Anterior cingulate cortex (tissue), 58 donors: ENCODE data around the gene UTS2R.
"Not testable (repeated sequence)": the region's sequence is repeated elsewhere in the genome, so short reads cannot be mapped to it uniquely, and the experiment has no call there.

Experiments
- DNase-seq, 58 donors: peaks; one replicate each; lab custom pipeline; 2025; lab: John Stamatoyannopoulos, UW

The UTS2R gene

DNA sequence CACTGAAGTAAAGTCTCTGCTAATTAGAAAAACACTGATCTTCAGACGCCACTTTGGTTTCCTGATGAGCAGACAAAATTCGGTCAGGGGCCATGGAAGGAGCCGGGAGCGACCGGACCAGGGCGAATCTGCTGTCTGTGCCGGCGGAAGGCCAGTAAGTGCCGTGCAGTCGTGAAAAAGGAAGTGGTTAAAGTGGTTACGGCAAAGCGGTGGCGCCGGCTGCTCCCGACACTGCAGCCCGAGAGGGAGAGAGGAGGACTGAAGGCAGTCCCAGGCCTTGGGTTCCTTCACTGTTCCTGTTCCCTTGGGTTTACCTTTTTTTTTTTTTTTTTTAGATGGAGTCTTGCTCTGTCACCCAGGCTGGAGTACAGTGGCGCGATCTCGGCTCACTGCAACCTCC, 29.3 kb downstream of the UTS2R start:
- peak in 7 of 58 donors; percentile 6 to 31 (median 13) for DNase-seq

DNA sequence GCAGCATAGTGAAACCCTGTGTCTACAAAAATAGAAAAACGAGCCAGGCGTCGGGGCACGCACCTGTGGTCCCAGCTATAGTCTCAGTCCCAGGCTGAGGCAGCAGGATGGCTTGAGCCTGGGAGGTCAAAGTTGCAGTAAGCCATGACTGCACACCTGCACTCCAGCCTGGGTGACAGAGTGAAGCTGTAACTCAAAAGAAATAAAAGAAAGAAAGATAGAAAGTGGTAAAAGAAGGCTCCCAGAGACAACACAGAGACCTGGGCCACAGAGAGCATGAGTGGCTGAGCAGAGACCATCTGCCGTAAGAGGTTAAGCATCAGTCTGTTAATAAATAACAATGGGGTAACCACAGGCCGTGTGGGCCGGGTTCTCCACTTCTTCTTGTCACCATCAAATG, 31.3 kb downstream of the UTS2R start:
- no peak for DNase-seq

DNA sequence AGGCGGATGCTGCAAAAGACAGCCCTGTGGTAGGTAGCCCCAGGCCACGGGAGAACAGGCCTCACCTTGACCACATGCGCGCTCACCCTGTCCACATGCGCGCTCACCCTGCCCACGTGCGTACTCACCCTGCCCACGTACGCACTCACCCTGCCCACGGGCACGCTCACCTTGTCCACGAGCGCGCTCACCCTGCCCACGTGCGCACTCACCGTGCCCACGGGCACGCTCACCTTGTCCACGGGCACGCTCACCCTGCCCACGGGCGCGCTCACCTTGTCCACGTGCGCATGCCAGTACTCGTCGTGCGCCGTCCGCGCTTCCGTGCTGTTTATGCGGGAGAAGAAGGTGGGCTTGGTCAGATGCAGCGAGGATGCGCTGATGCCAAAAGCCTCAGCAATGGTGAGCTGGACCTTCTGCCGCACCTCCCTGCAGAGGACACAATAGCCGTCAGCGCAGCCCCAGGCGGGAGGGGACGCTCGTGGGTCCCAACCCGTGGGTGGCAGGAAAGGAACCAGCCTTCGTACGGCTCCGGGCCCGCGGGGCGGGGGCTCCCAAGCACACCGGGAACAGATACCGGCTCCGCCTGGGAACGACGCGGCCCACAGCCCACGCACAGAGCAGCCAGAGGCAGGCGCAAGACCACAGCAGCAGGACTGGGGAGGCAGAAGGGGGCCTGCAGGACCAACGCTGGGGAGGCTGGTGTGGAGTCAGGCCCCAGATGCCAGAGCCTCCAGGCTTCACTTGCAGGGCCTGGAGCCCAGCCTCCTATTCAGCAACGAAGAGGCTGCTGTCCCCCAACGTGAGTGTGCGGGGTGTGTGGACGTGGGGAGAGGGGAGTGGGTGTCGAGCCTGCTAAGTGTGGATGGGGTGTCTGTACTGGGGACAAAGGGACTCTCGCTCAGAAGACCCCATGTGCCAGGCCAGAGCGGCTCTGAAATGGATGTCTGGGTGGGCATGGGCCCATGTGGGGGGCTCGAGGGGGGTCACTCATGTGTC, 32.4 kb downstream of the UTS2R start:
- no peak for DNase-seq

DNA sequence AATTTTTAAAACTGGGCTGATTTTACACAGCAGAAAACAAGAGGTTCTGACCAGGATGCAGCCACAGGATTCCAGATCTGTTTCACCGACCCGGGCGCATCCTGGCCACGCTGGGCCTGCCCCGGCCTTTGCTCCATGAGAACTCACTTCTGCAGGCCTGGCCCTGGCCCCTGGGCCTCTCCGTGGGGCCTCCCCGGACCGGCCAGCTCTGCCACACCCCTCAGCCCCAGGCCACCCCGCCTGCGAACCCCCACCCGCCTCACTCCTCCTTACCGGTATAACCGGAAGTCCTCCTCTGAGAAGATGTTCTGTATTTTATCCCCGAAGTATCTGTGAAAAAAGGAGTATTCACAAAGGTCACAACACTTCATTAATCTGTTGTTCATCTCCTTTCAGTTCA, 33.5 kb downstream of the UTS2R start:
- no peak for DNase-seq

DNA sequence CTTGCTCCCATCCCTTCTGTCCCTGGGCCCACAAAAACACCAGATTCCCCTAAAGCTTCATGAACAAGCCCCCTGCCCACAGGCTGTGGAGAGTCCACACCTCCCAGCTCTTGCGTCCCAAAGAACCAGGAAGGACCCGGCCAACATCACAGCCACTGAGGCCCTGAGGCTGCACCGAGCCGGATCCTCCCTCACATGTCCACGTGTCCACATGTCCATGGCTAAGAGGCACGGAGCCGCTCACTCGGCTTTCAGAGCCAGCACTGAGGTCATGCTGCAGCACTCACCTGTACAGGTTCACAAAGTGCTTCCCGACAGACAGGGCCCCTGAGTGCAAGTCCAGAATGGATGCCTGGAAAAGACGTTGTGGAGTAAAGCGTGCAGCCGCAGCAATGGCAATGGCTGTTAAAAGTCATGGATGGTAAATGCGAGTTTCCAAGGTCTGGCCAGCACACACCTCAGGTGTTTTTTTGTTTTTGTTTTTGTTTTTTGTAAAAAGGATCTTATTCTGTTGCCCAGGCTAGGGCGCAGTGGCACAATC, 34.6 kb downstream of the UTS2R start:
- DNase-seq: no peak

DNA sequence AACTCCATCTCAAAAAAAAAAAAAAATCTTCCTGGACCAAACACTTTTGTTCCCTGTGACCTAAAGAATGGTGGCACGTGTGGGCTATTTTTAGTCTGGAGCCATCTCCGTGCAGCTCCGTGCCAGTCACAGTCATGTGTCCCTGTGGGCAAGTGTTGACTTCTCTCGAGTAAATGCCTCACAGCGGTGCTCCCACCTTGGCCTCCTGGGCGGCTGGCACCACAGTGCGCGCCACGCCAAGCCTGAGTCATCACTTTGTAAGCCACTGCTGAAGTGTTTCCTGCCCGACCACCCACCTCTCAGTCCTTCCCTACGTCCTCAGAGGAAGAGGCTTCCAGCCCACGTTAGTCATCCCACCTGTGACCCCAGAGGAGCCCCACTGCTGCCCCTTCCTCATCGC, 35.7 kb downstream of the UTS2R start:
- DNase-seq: no peak

DNA sequence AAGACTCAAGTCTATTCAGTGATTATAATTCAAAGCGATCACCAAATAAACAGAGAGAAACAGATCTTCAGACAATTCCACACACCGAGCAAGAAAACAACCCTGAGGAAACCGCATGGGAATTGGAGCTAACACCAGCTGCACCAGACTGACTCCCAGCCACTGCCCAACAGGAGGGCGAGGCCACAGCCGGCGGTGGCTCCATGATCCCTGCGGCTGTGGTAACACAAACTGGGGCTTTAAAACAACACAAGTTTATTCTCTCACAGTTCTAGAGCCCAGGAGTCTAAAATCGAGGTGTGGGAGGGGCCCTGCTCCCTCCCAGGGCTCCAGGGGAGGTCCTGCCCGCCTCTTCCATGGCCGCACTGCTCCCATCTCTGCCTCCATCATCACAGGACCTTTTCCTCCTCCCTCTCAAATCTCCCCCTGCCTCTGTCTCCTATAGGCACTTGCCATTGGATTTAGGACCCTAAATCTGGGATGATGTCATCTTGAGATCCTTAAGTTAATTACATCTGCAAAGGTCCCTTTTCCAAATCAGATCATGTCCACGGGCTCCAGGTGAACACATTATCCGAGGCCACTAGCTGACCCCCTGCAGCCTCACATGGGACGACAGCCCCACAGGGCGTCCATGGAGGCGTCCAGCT, 36.8 kb downstream of the UTS2R start:
- no peak for DNase-seq

DNA sequence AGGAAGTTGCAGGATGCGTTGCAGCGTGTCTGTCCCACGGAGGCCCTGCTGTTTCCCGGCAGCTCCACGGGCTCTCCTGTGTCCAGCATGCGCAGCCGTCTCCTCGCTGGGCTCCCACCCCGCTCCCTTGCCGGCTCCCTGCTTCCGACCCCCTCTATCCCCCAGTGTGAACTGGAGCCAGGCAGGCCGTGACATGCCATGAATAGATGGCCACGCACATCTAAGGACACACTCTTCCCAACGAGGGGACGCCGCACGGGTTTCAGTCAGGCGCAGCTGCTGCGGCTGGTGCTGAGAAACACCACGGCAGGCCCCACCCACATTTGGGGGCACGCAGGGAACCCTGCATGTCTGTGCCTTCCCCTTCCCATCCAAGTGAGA, 37.4 kb downstream of the UTS2R start:
- DNase-seq: no peak

DNA sequence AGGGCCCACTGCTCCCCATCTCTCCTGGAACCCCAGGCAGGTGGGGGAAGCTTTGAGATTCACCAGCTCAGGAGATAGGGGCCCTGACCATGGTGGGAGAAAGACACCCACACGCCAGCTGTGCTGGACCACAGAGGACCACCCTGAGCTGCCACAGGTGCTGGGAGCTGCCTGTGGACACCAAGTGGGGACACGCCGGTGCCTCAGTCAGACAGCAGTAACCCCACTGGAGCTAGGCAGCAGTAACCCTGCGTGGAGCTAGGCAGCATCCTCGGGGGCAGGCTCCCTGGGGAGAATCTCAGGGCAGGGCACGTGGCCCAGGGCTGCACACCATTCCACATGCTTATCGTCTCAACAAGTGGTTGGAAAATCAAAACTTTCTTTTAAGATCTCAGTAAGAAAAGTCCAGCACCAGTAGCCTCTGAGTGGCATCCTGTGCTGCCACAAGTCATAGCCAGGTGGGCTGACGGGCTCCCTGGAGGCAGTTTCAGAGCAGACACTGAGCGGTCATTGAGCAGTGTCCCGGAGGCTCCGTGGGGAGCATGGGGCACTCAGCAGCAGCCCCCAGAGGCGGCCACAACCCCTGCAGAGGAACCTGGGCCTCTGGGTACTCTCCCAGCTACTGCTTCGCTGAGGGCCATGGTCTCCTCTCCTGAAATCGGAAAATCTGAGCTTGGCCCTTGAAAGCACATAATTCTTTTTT, 38.6 kb downstream of the UTS2R start:
- DNase-seq: no peak

DNA sequence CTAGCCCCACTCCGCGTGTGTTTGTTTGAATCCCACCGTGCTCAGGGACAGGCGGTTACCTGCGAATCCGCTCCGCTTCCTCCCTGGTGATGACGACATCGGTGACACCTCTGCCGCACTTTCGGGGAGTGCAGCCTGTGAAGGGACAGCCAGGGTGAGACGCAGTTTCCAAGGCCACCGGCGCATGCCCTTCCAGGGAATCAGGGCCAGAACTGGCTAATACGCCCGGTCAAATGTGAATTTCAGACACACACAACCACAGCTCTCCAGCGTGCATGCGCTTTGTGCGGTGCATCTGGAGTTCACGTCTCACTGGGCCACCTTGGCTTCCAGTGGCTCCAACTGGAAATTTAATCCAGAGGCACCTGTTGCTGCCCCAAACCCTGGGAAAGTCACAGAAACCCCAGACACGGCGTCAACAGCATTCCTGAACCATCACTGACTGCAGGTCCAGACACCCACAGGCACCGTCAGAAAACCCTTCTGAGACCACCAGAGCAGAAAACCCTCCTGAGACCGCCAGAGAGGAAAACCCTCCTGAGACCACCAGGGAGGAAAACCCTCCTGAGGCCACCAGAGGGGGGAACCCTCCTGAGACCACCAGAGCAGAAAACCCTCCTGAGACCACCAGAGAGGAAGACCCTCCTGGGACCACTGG, 40.0 kb downstream of the UTS2R start:
- DNase-seq: no peak

DNA sequence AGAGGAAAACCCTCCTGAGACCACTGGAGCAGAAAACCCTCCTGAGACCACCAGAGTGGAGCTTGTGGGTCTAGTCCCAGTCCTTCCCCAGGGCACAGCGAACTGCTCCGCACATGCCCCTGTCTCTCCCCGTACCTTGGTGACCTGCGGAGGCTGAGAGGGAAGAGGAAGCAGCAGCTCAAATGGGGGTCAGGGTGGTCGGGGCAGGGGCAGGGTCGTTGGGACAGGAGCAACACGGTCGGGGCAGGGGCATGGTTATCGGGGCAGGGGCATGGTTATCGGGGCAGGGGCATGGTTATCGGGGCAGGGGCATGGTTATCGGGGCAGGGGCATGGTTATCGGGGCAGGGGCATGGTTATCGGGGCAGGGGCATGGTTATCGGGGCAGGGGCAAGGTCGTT, 40.5 kb downstream of the UTS2R start:
- DNase-seq: not testable (repeated sequence)

DNA sequence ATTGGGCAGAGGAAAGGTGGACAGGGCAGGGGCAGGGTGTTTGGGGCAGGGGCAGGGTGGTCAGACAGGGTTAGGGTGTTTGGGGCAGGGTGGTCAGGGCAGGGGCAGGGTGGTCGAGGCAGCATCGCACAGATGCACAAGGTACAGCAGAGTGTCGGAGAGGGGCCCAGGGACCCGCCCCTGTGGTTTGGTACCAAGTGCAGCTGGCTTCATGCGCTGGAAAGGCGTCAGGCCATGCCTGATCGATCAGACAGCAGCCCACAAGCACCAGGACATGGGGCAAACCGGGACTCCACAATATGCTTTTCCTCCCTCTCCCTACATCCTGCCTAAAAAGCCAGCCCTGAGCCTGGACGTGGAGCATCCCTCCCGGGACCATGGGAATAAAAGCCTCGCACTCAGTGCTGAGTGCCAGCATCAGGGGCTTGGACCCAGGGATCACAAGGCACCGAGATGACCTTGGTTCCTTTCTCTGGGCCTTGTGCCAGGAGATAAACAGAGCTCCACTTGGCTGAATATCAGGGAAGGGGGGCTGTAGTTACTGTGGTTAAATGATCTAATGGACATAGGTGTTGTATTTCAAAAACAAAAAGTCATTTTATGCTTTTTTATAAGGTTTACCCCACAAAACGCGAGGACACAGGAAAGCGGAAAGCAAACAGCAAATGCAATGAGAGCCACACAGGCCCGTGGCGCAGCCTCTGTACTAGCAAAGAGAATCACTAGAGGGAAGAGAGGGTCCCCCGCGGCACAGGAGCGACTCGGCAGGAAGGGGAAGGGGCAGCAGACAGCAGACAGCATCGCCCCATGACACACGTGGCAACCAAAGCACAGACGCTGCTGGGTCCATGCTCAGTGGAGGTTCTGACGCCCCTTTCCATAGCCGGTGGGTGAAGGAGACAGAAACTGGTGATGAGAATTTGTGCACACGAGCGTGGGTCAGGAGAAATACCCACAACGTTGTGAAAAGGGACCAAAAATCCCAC, 41.3 kb downstream of the UTS2R start:
- no peak for DNase-seq

DNA sequence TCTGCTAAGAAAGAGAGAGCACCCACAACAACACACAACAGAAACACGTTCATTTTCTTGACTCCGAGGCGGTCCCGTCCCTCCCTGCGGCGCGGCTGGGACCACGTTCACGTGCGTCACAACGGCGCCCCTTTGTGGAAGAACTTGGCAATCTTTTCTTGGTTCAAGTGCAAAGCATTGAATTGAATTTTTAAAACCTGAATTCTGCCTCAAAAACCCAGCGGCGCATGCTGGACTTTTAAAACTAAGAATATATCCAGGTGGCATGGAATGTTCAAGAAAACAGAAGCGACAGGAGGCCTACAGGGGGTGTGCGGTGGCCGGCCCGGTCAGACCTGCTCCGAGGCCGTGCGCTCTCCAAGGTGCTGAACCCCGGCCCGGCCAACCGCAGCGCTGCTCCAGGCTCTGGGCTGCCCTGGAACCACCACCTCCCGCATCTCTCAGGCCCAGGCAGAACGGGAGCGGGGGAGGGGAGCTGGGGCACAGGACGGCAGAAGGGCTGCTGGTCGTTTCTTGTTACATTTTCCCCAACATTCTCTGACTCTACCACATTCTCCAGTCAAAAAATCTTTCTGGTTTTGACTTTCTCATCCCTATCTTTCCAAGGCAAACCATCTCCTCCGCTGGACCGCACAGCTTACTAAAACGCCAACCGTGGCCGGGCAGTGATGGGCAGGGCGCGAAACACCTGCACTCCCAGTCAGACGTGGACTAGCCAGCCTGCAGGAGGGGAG, 43.1 kb downstream of the UTS2R start:
- peak in 48 of 58 donors; percentile 2 to 70 (median 44) for DNase-seq

DNA sequence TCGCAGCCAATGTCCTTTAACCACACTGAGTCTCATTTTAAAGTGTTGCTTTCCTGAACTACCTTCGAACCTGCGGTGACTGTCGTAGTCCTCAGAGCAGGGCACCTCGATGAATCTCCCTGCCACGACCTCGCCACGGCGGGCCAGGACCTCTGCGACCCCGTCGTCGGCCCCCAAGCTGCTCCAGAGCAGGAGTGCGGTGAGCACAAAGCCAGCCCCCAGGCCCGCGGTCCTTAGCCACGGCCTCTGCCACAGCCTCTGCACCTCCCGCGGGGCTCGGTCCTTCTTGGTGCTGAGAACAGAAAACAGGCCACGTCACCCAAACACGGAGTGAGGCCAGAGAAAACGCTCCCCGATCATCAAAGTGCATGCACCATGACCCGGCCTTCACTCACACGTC, 43.8 kb downstream of the UTS2R start:
- no peak for DNase-seq

DNA sequence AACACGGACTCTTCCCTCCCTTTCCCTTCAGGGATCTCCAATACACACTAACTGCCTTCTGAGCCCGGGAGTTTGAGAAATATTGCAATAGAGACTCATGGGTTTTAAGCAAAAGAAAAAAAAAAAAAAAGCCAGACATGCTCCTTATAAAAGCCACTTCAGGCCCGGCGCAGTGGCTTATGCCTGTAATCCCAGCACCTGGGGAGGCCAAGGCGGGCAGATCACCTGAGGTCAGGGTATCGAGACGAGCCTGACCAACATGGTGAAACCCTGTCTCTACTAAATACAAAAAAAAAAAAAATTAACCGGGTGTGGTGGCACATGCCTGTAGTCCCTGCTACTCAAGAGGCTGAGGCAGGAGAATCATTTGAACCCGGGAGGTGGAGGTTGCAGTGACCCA, 44.2 kb downstream of the UTS2R start:
- DNase-seq: no peak

DNA sequence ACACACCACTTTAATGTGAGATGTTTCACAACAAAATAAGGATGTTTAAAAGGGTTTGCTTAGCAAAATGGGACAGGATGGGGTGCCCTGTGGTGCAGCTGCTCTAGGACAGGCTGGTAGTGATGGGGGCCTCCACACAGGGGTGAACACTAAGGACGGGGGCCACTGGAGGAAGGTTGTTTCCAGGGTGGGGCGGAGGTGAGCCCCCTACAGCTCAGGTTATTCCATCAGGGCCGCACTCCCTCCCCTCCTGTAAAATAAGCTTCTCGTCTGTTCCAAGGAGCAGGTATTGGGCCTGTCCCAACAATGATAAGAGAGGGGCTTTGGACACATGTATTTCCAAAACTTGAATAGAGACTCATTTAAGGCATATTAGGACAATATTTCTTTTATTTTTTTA, 44.7 kb downstream of the UTS2R start:
- DNase-seq: no peak

DNA sequence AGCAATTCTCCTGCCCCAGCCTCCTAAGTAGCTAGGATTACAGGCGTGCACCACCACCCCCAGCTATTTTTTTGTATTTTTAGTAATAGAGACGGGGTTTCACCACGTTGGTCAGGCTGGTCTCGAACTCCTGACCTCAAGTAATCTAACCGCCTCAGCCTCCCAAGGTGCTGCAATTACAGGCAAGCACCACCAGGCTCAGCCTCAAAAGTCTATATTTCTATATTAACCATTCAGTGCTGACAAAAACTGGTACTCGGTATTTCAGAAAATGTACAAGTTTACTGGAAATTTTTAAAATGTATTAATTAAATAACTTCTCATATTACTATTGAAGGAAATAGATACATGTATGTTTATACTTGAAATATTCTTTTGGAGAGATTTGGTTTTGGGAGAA, 45.2 kb downstream of the UTS2R start:
- DNase-seq: no peak
